GM12878 (cell line): ENCODE data around the gene HRC. TPM values are rescaled to one million over a fixed set of nuclear protein-coding genes. Genes with fewer than 3 reads are reported as not detected.
A peak's percentile ranks its signal among the peaks of the same experiment; 100 is the strongest.

Source experiments
- ATAC-seq: fragments of 200-7000 bp; cut with Tn5 transposase; 3 replicates; pipeline ENCODE4 v1.9.1; 2020; ENCODE audit warnings: mild to moderate bottlenecking, moderate library complexity
- BruUV-seq: library from RNA; stranded (reverse); fragments of 400-500 nt; replicated peaks from 2 replicates; lab custom pipeline; 2021; lab: Mats Ljungman, UMichigan
- CTCF ChIA-PET: fragments of 300-600 bp; sonication (Branson Sonifier 250); formaldehyde crosslinking; extraction: SDS; loops from one replicate; lab custom pipeline; 2021; ENCODE audit warnings: inconsistent platforms; lab: Yijun Ruan, JAX
- POLR2A ChIA-PET: fragments of 350-600 bp; formaldehyde crosslinking; extraction: SDS; loops from one replicate; lab custom pipeline; 2021; ENCODE audit warnings: inconsistent platforms; lab: Charles Lee
- RAD21 ChIA-PET: fragments of 300-600 bp; sonication (Branson Sonifier 250); formaldehyde crosslinking; loops from one replicate; lab custom pipeline; 2023; ENCODE audit warnings: antibody characterized with exemption; ENCODE audit not compliant: unreplicated experiment; lab: Charles Lee
- SMC1A ChIA-PET: fragments of 300-600 bp; sonication (Branson Sonifier 250); formaldehyde crosslinking; loops from one replicate; lab custom pipeline; 2023; ENCODE audit not compliant: unreplicated experiment, uncharacterized antibody; lab: Charles Lee
- DNase-seq: peaks from one replicate; pipeline ENCODE4 v3.0.0-alpha.2; 2011; ENCODE audit warnings: low read depth, low spot score
- FAIRE-seq: peaks from 3 replicates; lab custom pipeline; 2011; peaks lifted over from hg19 to GRCh38; lab: Jason Lieb, UNC
- H2AFZ ChIP-seq: 2 replicates; pipeline ENCODE4 v1.6.0; 2011; ENCODE audit warnings: low read depth, low read length, control low read depth; ENCODE audit not compliant: control insufficient read depth
- H3K27ac ChIP-seq: 2 replicates; pipeline ENCODE4 v1.5.1; 2011; ENCODE audit warnings: control low read depth; ENCODE audit not compliant: control insufficient read depth, insufficient read depth
- H3K27me3 ChIP-seq, 2 experiments: replicated peaks in 1 of 2; 2 replicates each; pipeline versions ENCODE4 v1.6.0 to v1.6.1; 2011; ENCODE audit warnings: low read length in 1 of 2; ENCODE audit not compliant: control insufficient read depth in 2 of 2, insufficient read depth in 2 of 2
- H3K36me3 ChIP-seq, 2 experiments: 2 replicates each; pipeline ENCODE4 v1.5.1; 2011; ENCODE audit warnings: low read length in 1 of 2; ENCODE audit not compliant: control insufficient read depth in 2 of 2, insufficient read depth in 2 of 2
- H3K4me1 ChIP-seq: 2 replicates; pipeline ENCODE4 v1.6.1; 2011; ENCODE audit warnings: mild to moderate bottlenecking, low read length, moderate library complexity, mixed read lengths; ENCODE audit not compliant: control insufficient read depth, insufficient read depth
- H3K4me2 ChIP-seq: 2 replicates; pipeline ENCODE4 v1.6.0; 2011; ENCODE audit warnings: control low read depth; ENCODE audit not compliant: control insufficient read depth, insufficient read depth
- H3K4me3 ChIP-seq: fragments of 200-600 bp; sonication (generic); 2 replicates; pipeline ENCODE4 v1.5.1; 2016
- H3K79me2 ChIP-seq: 2 replicates; pipeline ENCODE4 v1.6.0; 2011; ENCODE audit warnings: low read length; ENCODE audit not compliant: control insufficient read depth, insufficient read depth
- H3K9ac ChIP-seq: 2 replicates; pipeline ENCODE4 v1.8.0; 2011; ENCODE audit warnings: low read length, control low read depth, mixed read lengths; ENCODE audit not compliant: control insufficient read depth, insufficient read depth
- H3K9me3 ChIP-seq: replicated peaks from 3 replicates; pipeline ENCODE4 v1.5.1; 2011; ENCODE audit warnings: mild to moderate bottlenecking, low read length; ENCODE audit not compliant: control insufficient read depth, insufficient read depth
- H4K20me1 ChIP-seq: 2 replicates; pipeline ENCODE4 v1.6.0; 2011; ENCODE audit not compliant: control insufficient read depth, insufficient read depth
- LARP7 ChIP-seq: fragments of 450-650 bp; IDR thresholded peaks from 2 replicates; pipeline ENCODE4 v1.6.1; 2017; ENCODE audit warnings: mild to moderate bottlenecking
- POLR2A ChIP-seq: IDR thresholded peaks from 2 replicates; pipeline ENCODE4 v1.6.1; 2011; ENCODE audit warnings: low read depth, mild to moderate bottlenecking, low read length
- POLR2AphosphoS5 ChIP-seq: IDR thresholded peaks from 2 replicates; pipeline ENCODE4 v1.6.1; 2011; ENCODE audit warnings: mild to moderate bottlenecking, low read length, inconsistent platforms
- WGBS: methylation state at CpG from one replicate; pipeline ENCODE4 v1.1.6; 2016; ENCODE audit warnings: low lambda C conversion rate; ENCODE audit not compliant: insufficient replicate concordance, insufficient coverage; ENCODE audit errors: missing lambda C conversion rate; 5-methylcytosine and 5-hydroxymethylcytosine counted together
- in situ Hi-C: fragments of 300-500 bp; cut with MboI; formaldehyde crosslinking; loops from 9 replicates; pipeline ENCODE4 v1.14.3; 2018; ENCODE audit warnings: mixed read lengths
- intact Hi-C: fragments of 100-400 bp; cut with micrococcal nuclease; formaldehyde crosslinking; loops from one replicate; pipeline ENCODE4 v1.14.2; 2022; ENCODE audit not compliant: unreplicated experiment
- polyA plus RNA-seq, 11 experiments: library from polyadenylated mRNA; depleted of rRNA in 4 of 11; unstranded in 6 of 11; stranded (reverse) in 5 of 11; fragments of >200 nt; fragmentation: Nextera tagmentation in 4 of 11; fragmentation: Illumina TruSeq in 1 of 11; extraction: Ambion mirVana in 4 of 11; extraction: Trizol in 1 of 11; gene quantifications; 1 replicate in 1 of 11; 2 replicates in 10 of 11; pipeline versions ENCODE4 v1.2.1 to v1.2.3, GENCODE V29; 2011 to 2016; ENCODE audit warnings: inconsistent platforms in 2 of 11, missing spikeins in 2 of 11, low read depth in 1 of 11
- total RNA-seq, 4 experiments: library from RNA; depleted of rRNA in 3 of 4; stranded (reverse); fragments of >200 nt in 3 of 4; fragmentation: Illumina TruSeq in 1 of 4; extraction: Trizol in 1 of 4; gene quantifications; 2 replicates each; pipeline versions ENCODE4 v1.2.1 to v1.2.3, GENCODE V29; 2013 to 2021

HRC gene
- total and polyA plus RNA-seq, 10 of the 15 experiments (the other 5 are each of a cell fraction or from before 2014, with no cell fraction given), result 0.10 TPM; not detected in 9

DNA sequence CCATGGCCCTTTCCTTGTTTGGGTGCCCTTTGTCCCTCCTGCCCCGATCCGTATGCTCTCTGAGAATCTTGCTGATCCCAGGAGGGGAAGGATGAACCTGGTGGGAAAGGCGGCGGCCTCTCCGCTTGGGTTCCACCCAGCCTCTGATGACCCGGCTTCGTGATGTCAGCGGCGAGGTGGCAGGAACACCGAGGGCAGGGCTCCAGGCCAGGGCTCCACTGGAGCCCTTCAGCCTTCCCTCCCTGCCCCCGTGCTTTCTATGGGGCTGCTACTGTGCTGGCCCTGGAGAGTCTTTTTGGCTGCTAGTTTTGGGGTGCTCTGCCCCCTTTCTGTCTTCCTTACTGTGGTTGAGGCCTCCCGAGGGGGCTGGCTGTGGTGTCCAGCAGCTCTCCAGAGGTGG is 52.9 kb downstream of the HRC start:
- H3K4me2 ChIP-seq, result no peak overlapping the region
- no peak overlapping the region for H2AFZ ChIP-seq
- peaks cover 13 to 54% of the 10 kb centered on the region in 2 experiments for H3K36me3 ChIP-seq
- BruUV-seq, result no TSS peak
- H4K20me1 ChIP-seq, result peaks cover 3% of the 10 kb centered on the region; the same call in 1 of the 2 replicates
- WGBS, result 99% methylated on average over 12 of the region's 12 CpGs
- SMC1A ChIA-PET, result no interaction called here
- FAIRE-seq (no peak), DNase-seq (no peak), ATAC-seq (no peak)
- no peaks in the 10 kb centered on the region; the same call in 1 of the 2 replicates for H3K79me2 ChIP-seq
- RAD21 ChIA-PET, result no interaction called here
- no peak overlapping the region for H3K9ac ChIP-seq
- H3K9me3 ChIP-seq, result no peaks in the 10 kb centered on the region
- in situ Hi-C loops (no loop called here), intact Hi-C loops (no loop called here)
- H3K27me3 ChIP-seq, result no peaks in the 10 kb centered on the region
- H3K4me3 ChIP-seq, result no peak overlapping the region
- no peak overlapping the region for H3K27ac ChIP-seq
- TF ChIP-seq POLR2A, result 0 out of 2 replicates have a peak, but pooled peaks have one; percentile 25
- no peak for TF ChIP-seq LARP7
- TF ChIP-seq POLR2AphosphoS5, result 0 out of 2 replicates have a peak, but pooled peaks have one; percentile 11
- no peaks in the 10 kb centered on the region for H3K4me1 ChIP-seq
- CTCF ChIA-PET, result interaction anchor here (1.4 kb wide), 1 partner anchor 97 kb away, joined by 5 read pairs; no protein-coding TSS in a partner anchor
- POLR2A ChIA-PET, result no interaction called here

Other genes starting within 250 kb of the HRC start
Only the 7 nearest of the 24 such genes appear.
- gene NTF4, start 90.6 kb downstream of the HRC start, total RNA-seq (2014; rRNA removed), result not detected in 2 replicates
- not detected in 2 replicates for gene NTF4, start 90.6 kb downstream of the HRC start, total RNA-seq (2014; rRNA removed; fragmentation: Illumina TruSeq; extraction: Trizol)
- gene NTF4, start 90.6 kb downstream of the HRC start, total RNA-seq (2021), result not detected in 2 replicates
- not detected in 2 replicates for gene NTF4, start 90.6 kb downstream of the HRC start, polyA plus RNA-seq (2011; rRNA removed)
- gene NTF4, start 90.6 kb downstream of the HRC start, polyA plus RNA-seq (2014; fragmentation: Illumina TruSeq; extraction: Trizol), result not detected in 2 replicates
- not detected for gene NTF4, start 90.6 kb downstream of the HRC start, polyA plus RNA-seq (2014; fragmentation: Nextera tagmentation; extraction: Ambion mirVana)
- not detected in 2 replicates for gene NTF4, start 90.6 kb downstream of the HRC start, polyA plus RNA-seq (2014; rRNA removed)
- not detected for gene NTF4, start 90.6 kb downstream of the HRC start, polyA plus RNA-seq (2016; fragmentation: Nextera tagmentation; extraction: Ambion mirVana)
- not detected in 2 replicates for gene KCNA7, start 82.7 kb downstream of the HRC start, total RNA-seq (2014; rRNA removed)
- not detected in 2 replicates for gene KCNA7, start 82.7 kb downstream of the HRC start, total RNA-seq (2014; rRNA removed; fragmentation: Illumina TruSeq; extraction: Trizol)
- gene KCNA7, start 82.7 kb downstream of the HRC start, total RNA-seq (2021), result not detected in 2 replicates
- gene KCNA7, start 82.7 kb downstream of the HRC start, polyA plus RNA-seq (2011; rRNA removed), result not detected in 2 replicates
- gene KCNA7, start 82.7 kb downstream of the HRC start, polyA plus RNA-seq (2014; fragmentation: Illumina TruSeq; extraction: Trizol), result not detected in 2 replicates
- gene KCNA7, start 82.7 kb downstream of the HRC start, polyA plus RNA-seq (2014; fragmentation: Nextera tagmentation; extraction: Ambion mirVana), result not detected
- gene KCNA7, start 82.7 kb downstream of the HRC start, polyA plus RNA-seq (2014; rRNA removed), result not detected in 2 replicates
- gene KCNA7, start 82.7 kb downstream of the HRC start, polyA plus RNA-seq (2016; fragmentation: Nextera tagmentation; extraction: Ambion mirVana), result not detected
- gene SNRNP70, start 69.9 kb downstream of the HRC start, total RNA-seq (2014; rRNA removed), result 279 and 350 TPM in 2 replicates
- gene SNRNP70, start 69.9 kb downstream of the HRC start, total RNA-seq (2014; rRNA removed; fragmentation: Illumina TruSeq; extraction: Trizol), result 89.2 and 90.2 TPM in 2 replicates
- 193 and 215 TPM in 2 replicates for gene SNRNP70, start 69.9 kb downstream of the HRC start, total RNA-seq (2021)
- 105 and 162 TPM in 2 replicates for gene SNRNP70, start 69.9 kb downstream of the HRC start, polyA plus RNA-seq (2011; rRNA removed)
- 102 and 112 TPM in 2 replicates for gene SNRNP70, start 69.9 kb downstream of the HRC start, polyA plus RNA-seq (2014; fragmentation: Illumina TruSeq; extraction: Trizol)
- gene SNRNP70, start 69.9 kb downstream of the HRC start, polyA plus RNA-seq (2014; fragmentation: Nextera tagmentation; extraction: Ambion mirVana), result 10 to 100 TPM in 1 of 2 experiments, 1 to 10 TPM in 1; 2.7 to 14.9 TPM
- gene SNRNP70, start 69.9 kb downstream of the HRC start, polyA plus RNA-seq (2014; rRNA removed), result 453 and 499 TPM in 2 replicates
- gene SNRNP70, start 69.9 kb downstream of the HRC start, polyA plus RNA-seq (2016; fragmentation: Nextera tagmentation; extraction: Ambion mirVana), result 100 to 1,000 TPM; 157 to 192 TPM
- gene LIN7B, start 41.0 kb downstream of the HRC start, total RNA-seq (2014; rRNA removed), result 1.5 and 1.9 TPM in 2 replicates
- 0.63 and 1.1 TPM in 2 replicates for gene LIN7B, start 41.0 kb downstream of the HRC start, total RNA-seq (2014; rRNA removed; fragmentation: Illumina TruSeq; extraction: Trizol)
- gene LIN7B, start 41.0 kb downstream of the HRC start, total RNA-seq (2021), result 1.8 and 2.9 TPM in 2 replicates
- 0.50 and 0.88 TPM in 2 replicates for gene LIN7B, start 41.0 kb downstream of the HRC start, polyA plus RNA-seq (2011; rRNA removed)
- not detected in 2 replicates for gene LIN7B, start 41.0 kb downstream of the HRC start, polyA plus RNA-seq (2014; fragmentation: Illumina TruSeq; extraction: Trizol)
- gene LIN7B, start 41.0 kb downstream of the HRC start, polyA plus RNA-seq (2014; fragmentation: Nextera tagmentation; extraction: Ambion mirVana), result under 1 TPM in 1 of 2 experiments, not detected in 1; 0.15 TPM
- 2.6 and 3.2 TPM in 2 replicates for gene LIN7B, start 41.0 kb downstream of the HRC start, polyA plus RNA-seq (2014; rRNA removed)
- 1 to 10 TPM; 3.0 to 3.5 TPM for gene LIN7B, start 41.0 kb downstream of the HRC start, polyA plus RNA-seq (2016; fragmentation: Nextera tagmentation; extraction: Ambion mirVana)
- gene C19orf73, start 36.3 kb downstream of the HRC start, total RNA-seq (2014; rRNA removed), result 0.98 and 1.2 TPM in 2 replicates
- gene C19orf73, start 36.3 kb downstream of the HRC start, total RNA-seq (2014; rRNA removed; fragmentation: Illumina TruSeq; extraction: Trizol), result 0.49 and 0.60 TPM in 2 replicates
- 0.74 and 0.90 TPM in 2 replicates for gene C19orf73, start 36.3 kb downstream of the HRC start, total RNA-seq (2021)
- 0.29 and 0.54 TPM in 2 replicates for gene C19orf73, start 36.3 kb downstream of the HRC start, polyA plus RNA-seq (2011; rRNA removed)
- gene C19orf73, start 36.3 kb downstream of the HRC start, polyA plus RNA-seq (2014; fragmentation: Illumina TruSeq; extraction: Trizol), result 0.65 TPM in 1 of 2 replicates, not detected in the other
- under 1 TPM; 0.20 to 0.69 TPM for gene C19orf73, start 36.3 kb downstream of the HRC start, polyA plus RNA-seq (2014; fragmentation: Nextera tagmentation; extraction: Ambion mirVana)
- 1.0 and 2.1 TPM in 2 replicates for gene C19orf73, start 36.3 kb downstream of the HRC start, polyA plus RNA-seq (2014; rRNA removed)
- 1 to 10 TPM; 1.6 to 2.0 TPM for gene C19orf73, start 36.3 kb downstream of the HRC start, polyA plus RNA-seq (2016; fragmentation: Nextera tagmentation; extraction: Ambion mirVana)
- 0.73 and 0.87 TPM in 2 replicates for gene PPFIA3, start 35.9 kb downstream of the HRC start, total RNA-seq (2014; rRNA removed)
- 0.40 and 0.60 TPM in 2 replicates for gene PPFIA3, start 35.9 kb downstream of the HRC start, total RNA-seq (2014; rRNA removed; fragmentation: Illumina TruSeq; extraction: Trizol)
- gene PPFIA3, start 35.9 kb downstream of the HRC start, total RNA-seq (2021), result 1.3 and 1.7 TPM in 2 replicates
- gene PPFIA3, start 35.9 kb downstream of the HRC start, polyA plus RNA-seq (2011; rRNA removed), result 0.71 and 0.79 TPM in 2 replicates
- 0.21 TPM in 1 of 2 replicates, not detected in the other for gene PPFIA3, start 35.9 kb downstream of the HRC start, polyA plus RNA-seq (2014; fragmentation: Illumina TruSeq; extraction: Trizol)
- gene PPFIA3, start 35.9 kb downstream of the HRC start, polyA plus RNA-seq (2014; fragmentation: Nextera tagmentation; extraction: Ambion mirVana), result not detected
- gene PPFIA3, start 35.9 kb downstream of the HRC start, polyA plus RNA-seq (2014; rRNA removed), result 0.62 and 1.3 TPM in 2 replicates
- under 1 TPM in 1 of 2 experiments, not detected in 1; 0.11 TPM for gene PPFIA3, start 35.9 kb downstream of the HRC start, polyA plus RNA-seq (2016; fragmentation: Nextera tagmentation; extraction: Ambion mirVana)
- gene TRPM4, start 2.4 kb upstream of the HRC start, total RNA-seq (2014; rRNA removed), result 0.54 TPM in 1 of 2 replicates, not detected in the other
- gene TRPM4, start 2.4 kb upstream of the HRC start, total RNA-seq (2014; rRNA removed; fragmentation: Illumina TruSeq; extraction: Trizol), result not detected in 2 replicates
- 0.10 and 0.32 TPM in 2 replicates for gene TRPM4, start 2.4 kb upstream of the HRC start, total RNA-seq (2021)
- 0.14 TPM in 1 of 2 replicates, not detected in the other for gene TRPM4, start 2.4 kb upstream of the HRC start, polyA plus RNA-seq (2011; rRNA removed)
- not detected in 2 replicates for gene TRPM4, start 2.4 kb upstream of the HRC start, polyA plus RNA-seq (2014; fragmentation: Illumina TruSeq; extraction: Trizol)
- not detected for gene TRPM4, start 2.4 kb upstream of the HRC start, polyA plus RNA-seq (2014; fragmentation: Nextera tagmentation; extraction: Ambion mirVana)
- 0.64 TPM in 1 of 2 replicates, not detected in the other for gene TRPM4, start 2.4 kb upstream of the HRC start, polyA plus RNA-seq (2014; rRNA removed)
- gene TRPM4, start 2.4 kb upstream of the HRC start, polyA plus RNA-seq (2016; fragmentation: Nextera tagmentation; extraction: Ambion mirVana), result under 1 TPM in 1 of 2 experiments, not detected in 1; 0.15 TPM